CD4-positive, alpha-beta T cell treated with Interleukin-15 for 4 hours (primary cell): ENCODE measurements around the gene SLC2A8.

Experiments
- DNase-seq: peaks from one replicate; pipeline ENCODE4 v3.0.0-alpha.2; 2020; ENCODE audit warnings: low spot score

The SLC2A8 gene

GRCh38 chr9:127396808-127397645, at the start of gene SLC2A8:
SLC2A8 (plus strand) TSS chr9:127397169; CDS start chr9:127397231, 62 bp downstream.
- DNase-seq, result peak; percentile 96

- no peak for DNase-seq
Measured at GRCh38 chr9:127347831-127348776, 48.9 kb upstream of the SLC2A8 start.

- no peak for DNase-seq
Measured at GRCh38 chr9:127349483-127350113, 47.4 kb upstream of the SLC2A8 start.

GRCh38 chr9:127351182-127352166, 45.5 kb upstream of the SLC2A8 start:
- DNase-seq, result no peak

GRCh38 chr9:127353882-127354281, 43.1 kb upstream of the SLC2A8 start:
- no peak for DNase-seq

GRCh38 chr9:127356906-127357305, 40.1 kb upstream of the SLC2A8 start:
- no peak for DNase-seq

GRCh38 chr9:127358023-127358535, 38.9 kb upstream of the SLC2A8 start:
- DNase-seq, result no peak

GRCh38 chr9:127358770-127359169, 38.2 kb upstream of the SLC2A8 start:
- no peak for DNase-seq

- DNase-seq, result no peak
Measured at GRCh38 chr9:127360250-127360649, 36.7 kb upstream of the SLC2A8 start.

GRCh38 chr9:127360829-127361228, 36.1 kb upstream of the SLC2A8 start:
- DNase-seq, result no peak

GRCh38 chr9:127361561-127361960, 35.4 kb upstream of the SLC2A8 start:
- DNase-seq, result no peak

- DNase-seq, result no peak
Measured at GRCh38 chr9:127362829-127363228, 34.1 kb upstream of the SLC2A8 start.

- DNase-seq, result no peak
Measured at GRCh38 chr9:127365461-127365860, 31.5 kb upstream of the SLC2A8 start.

- no peak for DNase-seq
Measured at GRCh38 chr9:127366594-127366993, 30.4 kb upstream of the SLC2A8 start.

- no peak for DNase-seq
Measured at GRCh38 chr9:127368852-127369402, 28.0 kb upstream of the SLC2A8 start.

GRCh38 chr9:127369428-127369827, 27.5 kb upstream of the SLC2A8 start:
- no peak for DNase-seq

- DNase-seq, result no peak
Measured at GRCh38 chr9:127370147-127370579, 26.8 kb upstream of the SLC2A8 start.

GRCh38 chr9:127370672-127371648, 26.0 kb upstream of the SLC2A8 start:
- no peak for DNase-seq

GRCh38 chr9:127380479-127380878, 16.5 kb upstream of the SLC2A8 start:
- no peak for DNase-seq
